Sigmoid colon (tissue), 4 donors: ENCODE measurements around the gene TSLP.

Experiments
- EP300 ChIP-seq, 4 donors: sonication (generic); formaldehyde crosslinking; IDR thresholded peaks; one replicate each; pipeline ENCODE4 v1.6.1; 2017; ENCODE audit warnings: antibody characterized with exemption in 4 of 4
- POLR2A ChIP-seq, 2 donors: fragments of 450-650 bp; IDR thresholded peaks; one replicate each; pipeline ENCODE4 v1.6.1; 2016; ENCODE audit warnings: antibody characterized with exemption in 2 of 2, mild to moderate bottlenecking in 2 of 2, moderate library complexity in 2 of 2
- POLR2AphosphoS5 ChIP-seq, 4 donors: sonication (generic); formaldehyde crosslinking; IDR thresholded peaks; one replicate each; pipeline ENCODE4 v1.6.1; 2017; ENCODE audit warnings: antibody characterized with exemption in 4 of 4
- TF ChIP-seq, protein P1 (sequence below), 4 experiments: fragments of 450-650 bp in 3 of 4; fragments of 200-600 bp in 1 of 4; IDR thresholded peaks; one replicate each; pipeline ENCODE4 v1.5.1; 2016 to 2019; ENCODE audit warnings: antibody characterized with exemption in 4 of 4, mild to moderate bottlenecking in 3 of 4, moderate library complexity in 2 of 4

GRCh38 chr5:111071413-111071812 lies at the start of gene TSLP:
- TF ChIP-seq POLR2AphosphoS5 (IDR thresholded peaks at IDR 0.05) = no peak
- TF ChIP-seq, protein P1, sequence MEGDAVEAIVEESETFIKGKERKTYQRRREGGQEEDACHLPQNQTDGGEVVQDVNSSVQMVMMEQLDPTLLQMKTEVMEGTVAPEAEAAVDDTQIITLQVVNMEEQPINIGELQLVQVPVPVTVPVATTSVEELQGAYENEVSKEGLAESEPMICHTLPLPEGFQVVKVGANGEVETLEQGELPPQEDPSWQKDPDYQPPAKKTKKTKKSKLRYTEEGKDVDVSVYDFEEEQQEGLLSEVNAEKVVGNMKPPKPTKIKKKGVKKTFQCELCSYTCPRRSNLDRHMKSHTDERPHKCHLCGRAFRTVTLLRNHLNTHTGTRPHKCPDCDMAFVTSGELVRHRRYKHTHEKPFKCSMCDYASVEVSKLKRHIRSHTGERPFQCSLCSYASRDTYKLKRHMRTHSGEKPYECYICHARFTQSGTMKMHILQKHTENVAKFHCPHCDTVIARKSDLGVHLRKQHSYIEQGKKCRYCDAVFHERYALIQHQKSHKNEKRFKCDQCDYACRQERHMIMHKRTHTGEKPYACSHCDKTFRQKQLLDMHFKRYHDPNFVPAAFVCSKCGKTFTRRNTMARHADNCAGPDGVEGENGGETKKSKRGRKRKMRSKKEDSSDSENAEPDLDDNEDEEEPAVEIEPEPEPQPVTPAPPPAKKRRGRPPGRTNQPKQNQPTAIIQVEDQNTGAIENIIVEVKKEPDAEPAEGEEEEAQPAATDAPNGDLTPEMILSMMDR (IDR thresholded peaks at IDR 0.05) = no peak
- no peak for TF ChIP-seq EP300 (IDR thresholded peaks at IDR 0.05)
- no peak for TF ChIP-seq POLR2A (IDR thresholded peaks at IDR 0.05)
